Spinal cord (tissue), 10 donors: ENCODE results near the gene ATP9B. TPM values are rescaled to one million over a fixed set of nuclear protein-coding genes. Genes with fewer than 3 reads are reported as not detected.
A peak's percentile ranks its signal among the peaks of the same experiment; 100 is the strongest.

Experiments
- DNase-seq, 6 donors: peaks; one replicate each; pipeline versions ENCODE4 v3.0.0 to v3.0.0-alpha.2; 2013 to 2015; ENCODE audit warnings: low spot score in 6 of 6, low read depth in 4 of 6
- H3K27ac ChIP-seq: one replicate; pipeline ENCODE4 v1.5.1; 2013; ENCODE audit warnings: low read depth, low read length, control low read depth
- H3K27me3 ChIP-seq: one replicate; pipeline ENCODE4 v1.6.1; 2013; ENCODE audit warnings: low read length; ENCODE audit not compliant: control insufficient read depth, insufficient read depth
- H3K36me3 ChIP-seq: one replicate; pipeline ENCODE4 v1.6.1; 2013; ENCODE audit warnings: low read length; ENCODE audit not compliant: control insufficient read depth, insufficient read depth
- H3K4me1 ChIP-seq: one replicate; pipeline ENCODE4 v1.6.1; 2013; ENCODE audit warnings: low read length; ENCODE audit not compliant: control insufficient read depth, insufficient read depth
- H3K4me3 ChIP-seq: one replicate; pipeline ENCODE4 v1.5.1; 2013; ENCODE audit warnings: low read depth, low read length, control low read depth
- H3K9me3 ChIP-seq: one replicate; pipeline ENCODE4 v1.6.1; 2013; ENCODE audit warnings: low read length; ENCODE audit not compliant: control insufficient read depth, insufficient read depth
- WGBS: methylation state at CpG from one replicate; pipeline ENCODE4 v1.1.5; 2013; ENCODE audit warnings: missing lambda C conversion rate; ENCODE audit not compliant: insufficient coverage; 5-methylcytosine and 5-hydroxymethylcytosine counted together
- polyA plus RNA-seq, 2 donors: library from polyadenylated mRNA; unstranded; fragments of 120-200 nt; gene quantifications; one replicate each; pipeline ENCODE4 v1.2.1, GENCODE V29; 2013; ENCODE audit not compliant: insufficient read length in 2 of 2
- total RNA-seq, 2 donors: library from RNA; depleted of rRNA in 1 of 2; stranded (reverse); fragments of 120-200 nt in 1 of 2; fragments of >200 nt in 1 of 2; gene quantifications; one replicate each; pipeline versions ENCODE4 v1.2.3 to v1.2.4, GENCODE V29; 2013 to 2014
- donor health status: healthy.

Gene ATP9B
- total and polyA plus RNA-seq, 4 donors: 19.5 to 72.7 (median 35.6) TPM

DNA sequence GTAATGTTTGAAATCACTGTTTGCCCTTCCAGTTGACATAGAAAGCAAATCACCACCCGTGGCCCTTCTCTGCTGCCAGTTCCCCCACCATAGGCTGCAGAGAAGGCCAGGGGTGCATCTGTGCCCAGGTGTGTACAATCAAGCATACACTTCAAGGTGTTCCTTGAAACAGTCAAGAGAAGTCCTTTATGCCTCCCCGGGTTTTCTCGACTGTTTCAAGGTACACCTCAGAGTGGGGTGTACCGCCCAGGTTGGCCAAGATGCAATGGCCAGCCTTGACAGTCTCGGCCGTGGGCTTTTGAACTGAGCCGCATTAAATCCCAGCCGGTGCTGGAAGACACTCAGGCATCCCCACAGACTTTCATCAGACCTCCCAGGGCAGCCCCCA is 21.0 kb upstream of the ATP9B start:
- H3K27me3 ChIP-seq: no peaks in the 10 kb centered on the region
- H3K36me3 ChIP-seq: no peaks in the 10 kb centered on the region
- no peak overlapping the region for H3K4me3 ChIP-seq
- H3K4me1 ChIP-seq: no peaks in the 10 kb centered on the region
- DNase-seq: no peak
- H3K27ac ChIP-seq: no peak overlapping the region
- no peaks in the 10 kb centered on the region for H3K9me3 ChIP-seq
- 94% methylated on average over 8 of the region's 8 CpGs for WGBS

- 85% methylated on average over 3 of the region's 3 CpGs for WGBS
These were observed 19.7 kb upstream of the ATP9B start for GRCh38 chr18:79049506-79049905.

DNA sequence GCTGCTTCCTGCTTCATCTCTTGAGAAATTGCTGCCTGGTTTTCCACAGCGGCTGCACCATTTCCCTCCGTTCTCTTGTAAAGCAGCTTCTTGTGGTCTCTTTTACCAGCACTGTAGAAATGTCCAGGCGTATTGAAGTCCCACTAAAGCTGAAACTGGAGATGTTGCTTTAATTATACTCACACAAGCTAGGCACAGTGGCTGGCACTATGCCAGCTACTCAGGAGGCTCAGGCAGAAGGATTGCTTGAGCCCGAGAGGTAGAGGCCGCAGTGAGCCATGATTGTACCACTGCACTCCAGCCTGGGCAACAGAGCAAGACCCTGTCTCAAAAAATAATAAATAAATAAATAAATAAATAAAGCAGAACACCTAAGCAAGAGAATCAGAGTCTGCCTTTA is 19.2 kb upstream of the ATP9B start:
- Histone ChIP-seq H3K36me3 (no peaks in the 10 kb centered on the region), H3K27ac (no peak overlapping the region), H3K9me3 (no peaks in the 10 kb centered on the region), H3K27me3 (no peaks in the 10 kb centered on the region), H3K4me1 (no peaks in the 10 kb centered on the region), H3K4me3 (no peak overlapping the region)
- no peak for DNase-seq
- 100% methylated on average over 2 of the region's 5 CpGs for WGBS

More at GRCh38 chr18:79049506-79049905, 19.7 kb upstream of the ATP9B start:
- H3K9me3 ChIP-seq: no peaks in the 10 kb centered on the region
- H3K27ac ChIP-seq: no peak overlapping the region
- no peaks in the 10 kb centered on the region for H3K27me3 ChIP-seq
- no peaks in the 10 kb centered on the region for H3K4me1 ChIP-seq
- H3K36me3 ChIP-seq: no peaks in the 10 kb centered on the region
- no peak for DNase-seq
- no peak overlapping the region for H3K4me3 ChIP-seq

DNA sequence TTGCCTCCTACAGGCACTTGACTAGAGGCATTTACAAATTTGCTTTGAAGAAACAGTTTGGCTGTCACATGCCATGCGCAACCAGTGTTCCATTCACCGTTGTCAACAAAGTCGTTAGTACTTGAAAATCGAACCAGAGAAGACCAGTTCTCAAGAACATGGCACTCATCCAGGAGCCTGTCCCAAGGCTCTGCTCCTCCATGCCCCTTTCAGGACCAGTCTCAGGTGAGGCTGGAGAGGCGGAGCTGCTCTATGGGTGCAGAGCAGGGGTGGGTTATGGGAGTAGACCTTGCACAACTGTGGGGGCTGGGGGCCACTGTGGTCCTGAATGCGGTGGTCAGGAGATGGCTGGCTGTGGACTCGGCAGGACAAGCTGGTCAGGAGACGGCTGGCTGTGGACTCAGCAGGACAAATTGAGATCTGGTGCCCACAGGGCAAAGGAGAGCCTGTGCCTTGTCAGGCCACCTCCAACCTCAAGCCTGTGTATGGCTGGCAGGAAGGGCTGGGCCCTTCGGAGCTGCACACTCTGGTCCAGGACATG is 12.3 kb upstream of the ATP9B start:
- no peak overlapping the region for H3K4me3 ChIP-seq
- no peak for DNase-seq
- H3K27me3 ChIP-seq: no peaks in the 10 kb centered on the region
- H3K9me3 ChIP-seq: no peaks in the 10 kb centered on the region
- H3K4me1 ChIP-seq: no peaks in the 10 kb centered on the region
- 95% methylated on average over 9 of the region's 9 CpGs for WGBS
- no peaks in the 10 kb centered on the region for H3K36me3 ChIP-seq
- no peak overlapping the region for H3K27ac ChIP-seq

DNA sequence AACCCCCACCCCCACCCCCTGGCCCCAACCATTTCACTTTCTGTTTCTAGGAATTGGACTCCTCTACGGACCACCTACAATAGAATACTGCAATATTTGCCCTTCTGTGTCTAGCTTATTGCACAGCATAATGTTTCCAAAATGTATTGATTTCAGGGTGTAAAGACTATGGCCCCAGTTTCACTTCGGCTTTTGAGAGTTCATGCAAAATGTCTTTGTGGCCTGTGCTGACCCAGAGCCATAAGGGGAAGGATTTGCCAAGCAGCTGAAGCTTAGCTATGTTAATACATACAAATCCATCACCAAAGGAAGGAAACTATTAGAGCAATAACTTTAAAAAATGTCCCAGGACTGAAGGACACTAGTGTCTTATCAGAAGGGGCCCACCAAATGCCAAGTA is 11.2 kb upstream of the ATP9B start:
- H3K4me3 ChIP-seq: no peak overlapping the region
- no peaks in the 10 kb centered on the region for H3K27me3 ChIP-seq
- no peak for DNase-seq
- no peaks in the 10 kb centered on the region for H3K4me1 ChIP-seq
- no peaks in the 10 kb centered on the region for H3K9me3 ChIP-seq
- H3K36me3 ChIP-seq: no peaks in the 10 kb centered on the region
- H3K27ac ChIP-seq: no peak overlapping the region
- WGBS: no CpG with 5 or more reads among the region's 2 CpGs

GRCh38 chr18:79062806-79063205 is 6.4 kb upstream of the ATP9B start:
- Histone ChIP-seq H3K9me3 (no peaks in the 10 kb centered on the region), H3K27ac (no peak overlapping the region), H3K27me3 (no peaks in the 10 kb centered on the region), H3K4me3 (no peak overlapping the region), H3K36me3 (no peaks in the 10 kb centered on the region), H3K4me1 (no peaks in the 10 kb centered on the region)
- 89% methylated on average over 3 of the region's 9 CpGs for WGBS
- no peak for DNase-seq

DNA sequence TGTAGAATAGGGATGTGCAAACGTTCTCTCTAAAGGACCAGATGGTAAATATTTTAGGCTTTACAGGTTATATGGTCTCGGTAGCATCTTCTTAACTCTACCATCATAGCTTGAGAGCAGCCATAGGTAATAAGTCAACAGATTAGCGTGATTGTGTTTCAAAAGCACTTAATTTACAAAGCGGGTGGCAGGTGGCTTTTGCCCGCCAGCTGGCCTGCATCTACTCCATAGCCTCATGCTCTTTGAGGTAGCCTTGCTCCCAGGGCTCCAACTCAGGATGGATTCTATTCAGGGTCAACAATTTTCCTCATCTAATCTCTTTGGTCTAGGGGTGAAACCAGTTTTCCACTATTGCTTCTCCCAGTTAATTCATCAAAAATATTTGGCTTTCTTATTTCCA is 5.0 kb upstream of the ATP9B start:
- Histone ChIP-seq H3K4me1 (peaks cover 6% of the 10 kb centered on the region), H3K27me3 (no peaks in the 10 kb centered on the region), H3K27ac (no peak overlapping the region), H3K36me3 (no peaks in the 10 kb centered on the region), H3K4me3 (no peak overlapping the region), H3K9me3 (no peaks in the 10 kb centered on the region)
- 94% methylated on average over 3 of the region's 5 CpGs for WGBS
- DNase-seq: no peak

- Histone ChIP-seq H3K4me1 (peaks cover 6% of the 10 kb centered on the region), H3K27ac (no peak overlapping the region), H3K27me3 (no peaks in the 10 kb centered on the region), H3K36me3 (no peaks in the 10 kb centered on the region), H3K9me3 (no peaks in the 10 kb centered on the region), H3K4me3 (no peak overlapping the region)
- no peak for DNase-seq
- WGBS: 83% methylated on average over 2 of the region's 2 CpGs
These were observed 3.4 kb upstream of the ATP9B start for GRCh38 chr18:79065802-79066201.

- no peaks in the 10 kb centered on the region for H3K9me3 ChIP-seq
- H3K36me3 ChIP-seq: peaks cover under 1% of the 10 kb centered on the region
- no peaks in the 10 kb centered on the region for H3K27me3 ChIP-seq
- no peak overlapping the region for H3K4me3 ChIP-seq
- 95% methylated on average over 3 of the region's 4 CpGs for WGBS
- DNase-seq: no peak
- H3K4me1 ChIP-seq: peaks cover 6% of the 10 kb centered on the region
- no peak overlapping the region for H3K27ac ChIP-seq
These were observed 1.6 kb upstream of the ATP9B start for GRCh38 chr18:79067611-79068010.

DNA sequence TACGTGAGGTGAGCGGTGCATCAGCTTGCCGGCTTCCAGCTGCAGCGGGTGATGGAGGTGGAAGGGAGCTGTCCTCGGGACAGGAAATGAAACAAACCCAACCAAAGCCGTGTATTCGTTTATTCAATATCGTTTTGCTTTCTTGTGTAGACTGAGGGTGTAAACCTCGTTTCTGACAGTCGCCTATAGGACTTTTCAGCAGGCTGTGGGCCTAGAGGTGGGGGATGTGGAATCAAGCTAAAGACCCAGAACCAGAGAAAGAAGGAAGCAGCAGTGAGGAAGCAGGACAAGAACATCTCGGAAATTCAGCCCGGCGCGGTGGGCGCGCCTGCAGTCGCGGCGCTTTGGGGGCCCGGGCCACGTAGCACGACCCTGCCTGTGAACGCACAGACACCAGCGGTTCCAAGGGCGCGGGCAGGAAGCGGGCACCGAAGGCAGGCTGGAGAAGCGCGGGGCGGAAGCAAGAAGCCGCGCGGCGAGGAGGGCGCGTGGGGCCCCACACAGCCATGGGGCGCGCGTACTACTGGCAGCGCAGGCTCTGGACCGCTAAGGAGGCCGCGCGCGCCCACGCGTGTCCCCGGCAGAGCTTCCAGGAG is 755 bp upstream of the ATP9B start:
- peaks cover 1% of the 10 kb centered on the region for H3K9me3 ChIP-seq
- no peaks in the 10 kb centered on the region for H3K27me3 ChIP-seq
- 10% methylated on average over 45 of the region's 49 CpGs for WGBS
- peaks cover 6% of the 10 kb centered on the region for H3K4me1 ChIP-seq
- peaks cover 8% of the 10 kb centered on the region for H3K36me3 ChIP-seq
- peak in 3 of 6 donors; percentile 7 to 43 (median 19) for DNase-seq
- peak overlapping the region; percentile 61 for H3K4me3 ChIP-seq
- H3K27ac ChIP-seq: peak overlapping the region; percentile 88
